Stimulated activated naive CD8-positive, alpha-beta T cell treated with anti-CD3 and anti-CD28 coated beads, Interleukin-15, Interleukin-2, amounts not matched to agents 100 ng/mL and 50 ng/mL, for 24 hours (primary cell): Measurements from ENCODE around the gene IARS2.

Experiments used
- H3K27ac Mint-ChIP-seq: one replicate; pipeline ENCODE4 v1.8.0; 2021; ENCODE audit warnings: mild to moderate bottlenecking, mixed read lengths
- H3K27me3 Mint-ChIP-seq: one replicate; pipeline ENCODE4 v1.8.0; 2021; ENCODE audit warnings: mixed read lengths
- H3K36me3 Mint-ChIP-seq: one replicate; pipeline ENCODE4 v1.8.0; 2021; ENCODE audit warnings: low read depth, mixed read lengths
- H3K4me1 Mint-ChIP-seq: one replicate; pipeline ENCODE4 v1.8.0; 2021; ENCODE audit warnings: low read depth, mixed read lengths
- H3K4me3 Mint-ChIP-seq: one replicate; pipeline ENCODE4 v1.8.0; 2021; ENCODE audit warnings: mild to moderate bottlenecking, mixed read lengths
- H3K9me3 Mint-ChIP-seq: one replicate; pipeline ENCODE4 v1.8.0; 2021; ENCODE audit warnings: mixed read lengths

Gene IARS2

DNA sequence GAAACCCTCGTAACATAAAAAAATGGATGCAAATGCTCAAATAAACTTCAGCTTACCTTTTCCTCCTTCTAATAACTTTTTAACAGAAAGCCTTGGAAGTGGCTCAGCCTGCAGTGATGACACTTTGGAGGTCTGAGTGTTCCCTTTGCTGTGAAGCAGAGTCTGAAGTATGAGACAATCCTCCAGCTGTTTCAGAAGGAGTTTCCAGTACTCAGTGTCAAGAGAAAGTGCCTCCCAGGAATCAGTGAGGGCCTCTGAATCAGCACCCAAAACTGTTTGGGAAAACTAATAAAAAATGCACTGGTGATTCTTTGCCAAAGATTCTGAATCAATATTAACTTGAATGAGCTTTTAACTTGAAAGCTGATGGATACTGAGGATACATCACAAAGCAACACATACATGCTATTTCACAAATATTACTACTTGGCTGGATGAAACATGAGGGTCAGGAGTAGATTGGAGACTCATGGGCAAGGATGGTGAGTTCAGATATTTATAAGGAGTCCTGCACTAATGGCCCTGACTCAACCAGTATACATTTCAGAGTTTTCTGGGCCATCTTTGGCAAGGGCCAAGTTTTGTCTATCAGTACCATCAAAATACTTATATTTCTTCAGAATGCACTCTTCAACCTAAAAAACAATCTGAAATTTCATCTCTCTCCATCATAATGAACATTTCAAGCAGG lies 77.0 kb downstream of the IARS2 start:
- no peaks in the 10 kb centered on the region for H3K27me3 Mint-ChIP-seq
- no peak overlapping the region for H3K4me3 Mint-ChIP-seq
- no peaks in the 10 kb centered on the region for H3K4me1 Mint-ChIP-seq
- peaks cover 79% of the 10 kb centered on the region for H3K36me3 Mint-ChIP-seq
- no peaks in the 10 kb centered on the region for H3K9me3 Mint-ChIP-seq
- no peak overlapping the region for H3K27ac Mint-ChIP-seq

DNA sequence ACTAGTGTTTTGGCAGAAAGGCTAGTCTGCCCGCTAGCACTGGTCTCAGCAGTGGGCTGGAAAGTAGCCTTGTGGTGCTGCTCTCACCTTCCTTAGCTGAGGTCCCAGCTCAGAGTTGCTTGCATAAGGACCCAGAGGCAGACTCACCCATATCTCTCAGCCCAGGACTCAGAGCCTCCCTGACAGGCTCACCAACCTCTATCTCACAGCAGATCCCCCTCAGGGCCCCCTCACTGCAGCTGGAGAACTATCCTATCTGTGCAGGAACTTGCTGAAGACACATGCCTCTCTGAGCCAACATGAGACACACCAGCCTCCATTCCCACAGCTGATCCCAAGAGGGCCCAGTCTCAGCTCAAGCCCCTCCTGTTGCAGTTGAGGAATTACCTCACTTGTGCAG lies 82.6 kb downstream of the IARS2 start:
- Mint-ChIP-seq H3K9me3 (no peaks in the 10 kb centered on the region), H3K4me3 (no peak overlapping the region), H3K27ac (no peak overlapping the region), H3K36me3 (peaks cover 87% of the 10 kb centered on the region), H3K27me3 (no peaks in the 10 kb centered on the region), H3K4me1 (no peaks in the 10 kb centered on the region)

DNA sequence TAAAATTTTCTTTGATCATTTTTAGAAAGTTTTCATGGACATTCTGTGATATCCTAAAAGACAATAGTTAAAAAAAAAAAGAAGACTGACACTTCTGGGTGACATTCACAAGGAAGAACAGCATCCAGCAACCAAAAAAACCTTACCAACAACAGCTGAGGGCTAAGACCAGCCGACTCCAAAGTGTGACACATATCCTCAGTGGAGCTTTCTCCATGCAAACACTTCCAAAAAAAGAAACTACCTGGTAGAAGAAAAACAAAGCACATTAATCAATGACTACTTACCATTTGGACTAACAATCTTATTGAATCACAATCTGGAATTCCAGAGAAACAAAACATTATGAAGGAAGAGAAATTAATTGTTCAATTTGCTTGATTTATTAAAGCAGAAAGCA lies 88.2 kb downstream of the IARS2 start:
- H3K4me3 Mint-ChIP-seq, result no peak overlapping the region
- no peak overlapping the region for H3K27ac Mint-ChIP-seq
- H3K36me3 Mint-ChIP-seq, result peaks cover 56% of the 10 kb centered on the region
- no peaks in the 10 kb centered on the region for H3K9me3 Mint-ChIP-seq
- no peaks in the 10 kb centered on the region for H3K4me1 Mint-ChIP-seq
- no peaks in the 10 kb centered on the region for H3K27me3 Mint-ChIP-seq

DNA sequence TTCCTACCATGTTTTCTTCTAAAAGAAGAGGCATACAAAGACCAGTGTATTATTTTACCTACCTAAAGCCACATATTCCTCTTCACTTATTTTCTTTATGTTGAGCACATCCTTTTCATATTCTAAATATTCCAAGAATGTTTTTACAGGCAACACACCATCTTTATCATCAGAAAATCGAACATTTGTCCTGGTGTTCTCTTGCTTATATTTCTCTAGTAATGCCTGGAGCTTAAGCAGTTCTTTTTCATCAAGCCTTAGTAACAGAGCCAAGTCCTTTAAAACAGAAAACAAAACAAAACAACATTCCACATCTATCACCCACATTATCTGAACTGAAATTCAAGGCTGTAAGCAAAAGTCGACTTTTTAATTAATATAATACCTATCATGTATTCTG lies 88.7 kb downstream of the IARS2 start:
- H3K27me3 Mint-ChIP-seq, result no peaks in the 10 kb centered on the region
- H3K36me3 Mint-ChIP-seq, result peaks cover 52% of the 10 kb centered on the region
- H3K27ac Mint-ChIP-seq, result no peak overlapping the region
- no peaks in the 10 kb centered on the region for H3K4me1 Mint-ChIP-seq
- H3K4me3 Mint-ChIP-seq, result no peak overlapping the region
- no peaks in the 10 kb centered on the region for H3K9me3 Mint-ChIP-seq

DNA sequence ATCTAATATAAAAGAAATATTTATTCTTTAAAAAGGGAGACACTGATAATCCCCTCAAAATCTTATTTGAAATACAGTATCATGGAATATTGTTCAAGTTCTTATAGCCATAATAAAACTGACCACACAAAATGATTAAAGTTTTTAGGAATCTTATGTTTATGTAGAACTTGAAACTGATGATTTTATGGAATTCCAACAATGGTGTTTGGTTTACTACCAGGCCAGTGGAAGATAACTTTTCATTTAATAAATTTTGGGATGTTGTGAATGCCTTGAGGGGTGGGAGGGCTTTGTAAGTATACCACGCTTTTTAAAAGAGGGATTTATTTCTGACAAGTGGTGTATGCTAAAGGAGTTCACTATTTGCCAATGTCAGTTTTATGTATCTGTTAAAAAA lies 90.6 kb downstream of the IARS2 start:
- no peaks in the 10 kb centered on the region for H3K4me1 Mint-ChIP-seq
- no peak overlapping the region for H3K4me3 Mint-ChIP-seq

DNA sequence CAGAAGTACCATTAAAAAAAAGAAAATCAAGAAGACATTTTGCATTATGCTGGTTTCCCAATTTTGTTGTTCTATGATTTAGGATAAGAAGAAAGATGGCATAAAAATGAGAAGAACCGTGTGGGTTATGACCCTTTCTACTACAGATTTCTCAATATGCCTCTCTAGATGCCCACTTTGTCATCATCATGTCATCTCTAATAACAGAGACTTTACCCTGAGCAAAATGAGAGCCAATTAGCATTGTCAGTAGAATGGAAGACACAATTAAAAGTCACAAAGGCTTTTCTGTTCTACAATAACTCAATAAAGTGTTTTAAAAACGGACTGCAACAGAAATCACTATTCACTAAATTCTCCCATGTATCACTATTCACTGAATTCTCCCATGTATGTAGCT lies 92.8 kb downstream of the IARS2 start:
- Mint-ChIP-seq H3K9me3 (no peaks in the 10 kb centered on the region), H3K27ac (no peak overlapping the region), H3K4me1 (no peaks in the 10 kb centered on the region), H3K27me3 (no peaks in the 10 kb centered on the region), H3K36me3 (peaks cover 35% of the 10 kb centered on the region), H3K4me3 (no peak overlapping the region)

More for the DNA sequence above, 90.6 kb downstream of the IARS2 start:
- Mint-ChIP-seq H3K36me3 (peaks cover 48% of the 10 kb centered on the region), H3K9me3 (no peaks in the 10 kb centered on the region), H3K27me3 (no peaks in the 10 kb centered on the region), H3K27ac (no peak overlapping the region)

DNA sequence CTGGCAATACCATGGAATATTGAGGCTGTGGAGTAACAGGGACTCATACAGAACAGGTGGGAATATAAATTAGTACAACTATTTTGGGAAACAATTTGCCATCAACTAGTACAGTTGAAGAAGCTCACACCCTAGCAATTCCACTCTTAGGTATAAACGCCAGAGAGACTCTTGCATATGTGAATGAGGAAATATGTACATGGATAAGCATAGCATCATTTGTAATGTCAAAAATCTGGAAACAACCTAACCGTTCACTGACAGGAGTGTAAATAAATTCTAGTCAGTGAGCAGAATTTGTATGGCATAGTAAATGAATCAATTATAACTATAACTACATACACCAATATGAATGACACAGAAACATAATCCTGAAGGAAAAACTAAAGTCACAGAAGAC lies 94.6 kb downstream of the IARS2 start:
- Mint-ChIP-seq H3K36me3 (peaks cover 35% of the 10 kb centered on the region), H3K27ac (no peak overlapping the region), H3K27me3 (no peaks in the 10 kb centered on the region), H3K9me3 (no peaks in the 10 kb centered on the region), H3K4me3 (no peak overlapping the region), H3K4me1 (no peaks in the 10 kb centered on the region)

DNA sequence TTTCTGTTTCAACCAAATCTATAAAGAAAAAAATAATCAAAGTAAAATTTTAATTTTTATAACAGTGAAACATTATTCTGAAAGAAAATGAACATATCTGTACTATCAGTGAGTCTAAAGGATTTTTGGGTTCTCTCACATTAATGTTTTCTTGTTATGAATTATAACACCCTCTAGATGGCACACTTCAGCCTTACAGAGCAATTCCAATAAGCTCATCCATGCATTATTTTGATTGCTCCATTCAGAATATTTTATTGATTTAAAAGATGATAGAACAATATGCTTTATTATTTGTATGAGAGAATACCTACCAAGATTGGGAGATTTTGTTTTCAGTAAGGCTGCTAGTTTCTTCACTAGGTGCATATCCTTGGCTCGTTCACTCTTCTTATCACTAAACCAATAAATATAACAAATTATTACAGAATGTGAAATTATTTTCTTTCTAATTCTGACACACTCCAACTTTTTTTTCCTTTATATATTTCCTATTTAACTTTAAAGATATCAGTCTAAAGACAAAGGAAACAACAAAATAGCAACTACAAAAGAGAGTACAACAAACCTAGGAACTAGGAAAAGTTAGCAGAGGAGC lies 95.9 kb downstream of the IARS2 start:
- Mint-ChIP-seq H3K9me3 (no peaks in the 10 kb centered on the region), H3K36me3 (peaks cover 41% of the 10 kb centered on the region), H3K27me3 (no peaks in the 10 kb centered on the region), H3K4me3 (no peak overlapping the region), H3K27ac (no peak overlapping the region), H3K4me1 (no peaks in the 10 kb centered on the region)

DNA sequence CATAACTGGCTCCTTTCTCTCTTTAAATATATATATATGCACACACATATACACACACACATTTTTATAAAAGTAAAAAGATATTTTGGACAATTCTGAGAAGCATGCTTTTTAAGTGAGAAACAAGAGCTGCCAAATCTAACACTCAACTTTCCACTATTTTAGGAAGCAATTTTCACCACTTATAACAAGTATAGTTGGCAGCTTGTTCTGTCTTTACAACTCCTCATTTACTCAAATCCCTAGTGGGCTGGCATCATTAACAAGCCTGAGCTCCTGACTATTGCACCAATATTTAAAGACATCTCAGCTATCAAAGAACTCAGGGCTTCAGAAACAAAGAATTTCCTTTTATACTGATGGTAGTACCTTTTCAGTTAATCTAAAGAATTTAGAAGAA lies 101.8 kb downstream of the IARS2 start:
- Mint-ChIP-seq H3K27me3 (no peaks in the 10 kb centered on the region), H3K4me3 (no peak overlapping the region), H3K27ac (no peak overlapping the region), H3K4me1 (no peaks in the 10 kb centered on the region), H3K9me3 (no peaks in the 10 kb centered on the region), H3K36me3 (peaks cover 23% of the 10 kb centered on the region)
